Cerebellar cortex (tissue), 1 donor: Measurements from ENCODE around the gene FGFR2.
"Not testable (repeated sequence)": the region's sequence is repeated elsewhere in the genome, so short reads cannot be mapped to it uniquely, and the experiment has no call there.

Experiments used
- DNase-seq: peaks from one replicate; pipeline ENCODE4 v3.0.0-alpha.2; 2015; ENCODE audit warnings: low spot score

Gene FGFR2

DNA sequence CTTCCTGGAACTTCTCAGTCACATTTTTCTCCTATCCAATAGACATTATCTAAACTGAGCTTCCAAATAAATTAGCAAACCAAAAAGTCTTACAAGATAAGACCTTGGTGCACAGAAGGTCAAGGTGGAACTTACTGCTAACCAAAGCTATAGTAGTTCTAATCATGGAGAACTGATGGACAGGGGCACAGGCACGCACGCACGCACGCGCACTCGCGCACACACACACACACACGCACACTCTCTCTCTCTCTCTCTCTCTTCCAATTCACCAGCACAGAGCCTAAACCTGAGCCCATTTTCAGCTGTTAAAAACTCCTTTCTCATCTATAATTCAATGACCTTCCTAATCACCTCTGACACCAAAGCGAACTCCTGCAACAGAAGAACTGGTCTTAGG is 7.5 kb downstream of the FGFR2 start:
- DNase-seq, result no peak

DNA sequence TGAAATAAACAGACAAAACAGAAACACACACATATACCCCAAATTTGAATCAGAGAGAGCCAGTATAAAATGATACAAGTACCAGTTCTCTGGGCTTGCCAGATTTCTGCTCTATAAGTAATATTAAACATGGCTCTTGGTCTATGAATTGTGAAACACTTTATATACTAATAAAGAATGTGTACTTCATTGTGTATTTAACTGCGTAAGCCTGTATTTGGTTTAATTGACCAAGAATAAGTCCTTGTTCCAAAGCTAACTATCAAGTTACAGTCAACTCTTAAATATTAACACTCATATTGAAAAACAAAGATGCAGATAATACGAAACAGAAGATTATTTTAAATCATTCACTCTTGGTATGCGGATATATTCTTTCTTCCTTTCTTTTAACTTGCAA is 8.7 kb downstream of the FGFR2 start:
- DNase-seq, result no peak

DNA sequence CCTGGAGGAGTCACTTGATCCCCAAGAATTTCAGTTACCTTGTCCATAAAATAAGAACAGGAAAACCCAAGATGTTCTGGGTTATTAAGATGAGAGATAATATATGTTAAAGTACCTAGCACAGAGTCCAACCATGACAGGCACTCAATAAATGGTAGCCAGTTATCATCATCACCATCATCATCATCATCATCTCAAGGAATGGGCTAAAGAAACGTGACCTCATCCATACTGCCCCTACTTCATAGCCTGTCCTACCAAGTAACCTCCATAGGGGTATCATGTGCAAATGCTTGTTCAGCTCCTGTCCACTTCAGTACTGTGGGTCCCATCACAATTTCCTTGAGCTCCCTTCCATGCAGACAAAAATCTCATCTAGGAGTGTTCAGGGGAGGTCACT is 14.4 kb downstream of the FGFR2 start:
- no peak for DNase-seq

DNA sequence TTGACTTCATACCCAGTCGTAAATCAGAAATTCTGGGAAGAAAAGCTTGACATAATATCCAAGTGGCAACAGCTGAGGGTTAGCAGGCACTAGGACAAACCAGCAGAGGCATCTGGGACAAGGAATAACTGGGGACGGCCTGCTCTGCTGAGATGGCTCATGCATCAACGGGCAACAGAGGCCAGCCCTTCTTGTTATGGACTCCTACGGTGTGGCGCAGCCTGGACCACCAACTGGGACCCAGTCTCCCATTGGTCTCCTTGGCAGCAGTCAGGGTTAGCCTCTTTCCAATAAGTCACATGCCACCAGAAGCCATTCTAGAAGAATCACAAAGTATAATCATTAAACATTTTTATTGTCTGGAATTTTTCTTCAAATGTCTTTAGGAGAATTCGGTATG is 15.0 kb downstream of the FGFR2 start:
- no peak for DNase-seq

DNA sequence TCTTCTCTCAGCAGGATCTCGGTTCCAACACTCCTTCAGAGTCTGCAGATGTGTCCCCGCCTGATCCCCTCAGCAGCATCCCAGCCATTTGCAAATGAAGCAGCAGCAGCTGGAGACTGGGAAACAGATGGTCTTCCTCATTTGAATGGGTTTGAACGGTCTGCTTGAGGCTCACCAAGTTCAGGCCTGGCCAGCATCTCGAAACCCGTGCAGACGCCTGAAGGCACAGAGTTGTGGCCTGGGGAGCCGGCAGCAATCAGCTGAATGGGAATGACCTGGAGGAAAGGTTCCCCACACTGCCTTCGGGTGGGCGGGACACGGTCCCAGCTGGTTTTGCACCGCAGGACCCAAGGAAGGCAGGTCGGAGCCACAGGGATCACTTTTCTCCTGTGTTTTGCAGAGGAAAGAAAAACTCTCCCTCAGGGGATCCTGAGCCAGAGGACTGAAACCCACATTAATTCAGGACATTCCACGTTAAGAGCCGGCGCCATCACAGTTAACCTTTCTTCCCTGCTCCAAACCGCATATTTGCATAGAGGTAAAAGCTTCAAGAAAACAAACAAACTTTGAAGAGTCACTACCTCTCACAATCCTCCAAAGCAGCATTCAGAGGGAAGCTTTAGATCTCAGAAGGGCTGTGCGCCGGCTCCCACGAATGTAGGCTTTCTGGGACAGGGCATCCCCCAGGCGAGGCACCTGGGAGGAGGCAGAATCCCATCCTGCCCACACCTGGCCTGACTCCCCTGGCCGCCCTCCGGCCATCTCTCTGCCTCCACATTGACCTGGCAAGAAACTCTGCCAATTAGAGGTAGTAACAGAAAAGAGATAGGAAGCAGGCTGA is 17.7 kb downstream of the FGFR2 start:
- no peak for DNase-seq

DNA sequence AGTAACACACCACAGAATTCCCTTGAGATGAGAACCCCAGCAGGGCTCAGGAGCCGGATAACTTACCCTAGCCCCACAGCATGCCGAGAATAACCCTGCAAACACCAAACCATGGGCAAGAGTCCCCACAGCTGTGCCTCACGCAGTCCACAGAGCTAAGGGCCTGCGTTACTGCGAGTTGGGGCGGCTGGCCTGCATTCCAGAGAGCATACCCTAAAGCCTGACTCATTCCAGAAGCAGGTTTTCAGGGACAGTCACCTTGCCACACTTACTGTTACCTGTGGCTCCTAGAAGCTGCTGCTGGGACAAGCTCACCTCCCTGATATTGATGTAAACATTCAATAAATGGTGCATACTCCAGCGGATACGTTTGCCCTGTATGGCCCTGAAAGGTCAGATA is 18.6 kb downstream of the FGFR2 start:
- no peak for DNase-seq

DNA sequence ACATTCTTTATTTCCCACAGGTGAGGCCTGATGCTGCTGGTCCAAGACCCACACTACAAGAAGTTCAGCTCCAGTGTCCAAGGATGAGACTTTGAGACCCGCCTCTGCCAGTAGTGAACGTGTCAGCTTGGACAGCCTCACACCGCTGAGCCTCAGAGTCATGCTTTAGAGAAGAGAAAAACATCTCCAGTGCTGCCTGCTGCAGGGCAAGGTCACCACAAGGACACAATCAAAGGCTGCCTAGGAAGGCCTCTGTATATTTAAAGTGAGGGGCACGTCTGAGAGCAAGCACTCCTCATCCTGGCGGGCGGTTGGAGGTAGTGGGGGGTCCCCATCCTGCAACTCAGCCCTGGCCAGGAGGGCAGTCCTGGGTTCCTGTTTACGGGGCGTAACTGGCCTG is 19.3 kb downstream of the FGFR2 start:
- DNase-seq, result no peak

DNA sequence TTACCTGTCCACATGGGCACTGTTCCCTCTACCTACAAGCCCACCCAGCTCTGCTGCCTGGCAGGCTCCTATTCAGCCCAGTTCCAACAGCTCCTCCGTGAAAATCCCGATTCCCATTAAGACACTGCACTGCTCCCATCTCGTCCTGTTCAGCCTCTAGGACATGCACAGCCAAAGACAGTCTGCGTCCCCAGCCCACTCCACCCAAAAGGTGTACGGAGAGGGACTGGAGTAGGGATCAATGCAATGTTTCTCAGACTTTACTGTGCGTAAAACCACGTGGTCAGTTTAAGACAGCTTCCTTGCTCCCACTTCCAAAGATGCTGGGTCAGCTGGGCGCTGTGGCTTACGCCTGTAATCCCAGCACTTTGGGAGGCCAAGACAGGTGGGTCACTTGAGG is 19.9 kb downstream of the FGFR2 start:
- DNase-seq, result no peak

DNA sequence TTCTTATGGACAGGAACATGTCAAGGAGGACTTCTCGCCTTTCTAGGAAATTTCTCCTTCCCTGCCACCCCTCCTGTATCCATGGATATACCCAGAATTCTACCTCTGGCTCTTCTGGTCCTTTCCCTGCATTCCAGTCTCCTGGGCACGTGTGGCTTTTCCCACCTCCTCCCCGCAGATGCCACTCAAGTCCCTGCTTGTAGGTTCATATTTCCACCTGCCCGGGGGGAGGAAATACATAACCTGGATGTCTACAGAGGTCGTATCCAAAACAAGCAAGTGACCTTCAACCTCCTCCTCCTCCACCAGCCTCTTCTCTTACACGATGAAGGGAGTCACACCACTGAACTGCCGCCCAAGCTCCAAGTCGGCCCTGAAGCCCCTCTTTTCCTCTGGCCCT is 20.7 kb downstream of the FGFR2 start:
- DNase-seq, result no peak

DNA sequence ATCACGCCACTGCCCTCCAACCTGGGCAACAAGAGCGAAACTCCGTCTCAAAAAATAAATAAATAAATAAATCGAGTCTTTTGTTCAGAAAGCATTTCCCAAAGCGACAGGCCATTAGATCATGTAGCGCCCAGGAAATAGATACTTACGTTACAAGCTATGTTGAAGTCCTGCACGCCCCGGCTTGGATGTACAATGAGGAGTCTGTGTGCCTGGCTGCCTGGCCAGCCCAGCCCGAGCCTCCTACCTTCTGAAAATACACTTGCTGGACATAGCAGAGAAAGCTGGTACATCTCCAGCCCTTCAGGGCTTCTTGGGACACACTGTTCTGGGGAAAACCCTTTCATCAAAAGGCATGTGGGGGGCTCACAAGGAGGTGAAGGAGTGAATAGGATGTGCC is 22.1 kb downstream of the FGFR2 start:
- no peak for DNase-seq

DNA sequence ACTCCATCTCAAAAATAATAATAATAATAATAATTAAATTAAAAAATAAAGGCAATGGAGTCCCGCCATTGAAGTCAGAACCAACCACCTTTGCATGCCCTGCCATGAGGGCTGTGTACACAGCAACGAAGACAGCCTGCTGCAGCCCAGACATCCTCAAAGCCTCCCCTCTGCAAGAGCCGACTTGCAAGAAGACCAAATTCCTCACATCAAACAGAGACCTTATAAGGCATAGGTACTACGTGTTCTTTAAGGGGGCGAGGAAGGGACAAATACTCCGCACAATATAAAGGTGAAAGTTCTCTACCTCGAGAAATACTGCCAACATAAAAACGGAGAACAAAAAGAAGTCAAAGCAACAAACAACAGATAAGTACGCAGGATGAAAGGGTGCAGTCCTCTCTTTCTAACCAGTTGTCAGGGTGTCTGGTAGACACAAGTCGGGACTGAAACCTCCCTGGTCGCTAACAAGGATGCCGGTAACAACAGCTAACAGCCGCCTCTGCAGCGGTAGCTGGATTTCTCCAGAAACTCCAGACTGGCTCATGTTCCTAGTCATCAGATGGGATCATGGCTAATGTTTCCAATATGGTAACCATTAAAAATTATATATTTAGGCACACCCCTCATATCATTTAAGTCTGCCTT is 23.6 kb downstream of the FGFR2 start:
- DNase-seq, result no peak

DNA sequence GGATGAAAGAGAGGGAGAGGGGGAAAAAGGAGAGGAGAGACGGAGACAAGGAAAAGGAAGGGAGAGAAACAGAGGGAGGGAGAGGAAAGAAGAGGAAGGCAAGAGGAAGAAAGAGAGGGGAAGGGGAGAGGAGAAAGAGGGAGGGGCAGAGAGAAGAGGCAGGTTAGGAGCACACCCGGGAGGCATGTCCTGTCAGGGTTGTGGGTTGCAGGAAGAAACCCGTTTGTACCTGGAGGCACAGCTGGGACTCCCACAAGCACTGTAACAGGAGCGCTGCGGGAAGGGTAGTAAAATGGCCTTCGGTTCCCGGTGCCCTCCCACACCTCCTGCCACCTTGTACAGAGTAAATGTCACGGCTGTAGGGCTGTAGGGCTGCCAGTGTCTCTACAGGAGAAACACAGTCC is 24.7 kb downstream of the FGFR2 start:
- DNase-seq, result no peak

DNA sequence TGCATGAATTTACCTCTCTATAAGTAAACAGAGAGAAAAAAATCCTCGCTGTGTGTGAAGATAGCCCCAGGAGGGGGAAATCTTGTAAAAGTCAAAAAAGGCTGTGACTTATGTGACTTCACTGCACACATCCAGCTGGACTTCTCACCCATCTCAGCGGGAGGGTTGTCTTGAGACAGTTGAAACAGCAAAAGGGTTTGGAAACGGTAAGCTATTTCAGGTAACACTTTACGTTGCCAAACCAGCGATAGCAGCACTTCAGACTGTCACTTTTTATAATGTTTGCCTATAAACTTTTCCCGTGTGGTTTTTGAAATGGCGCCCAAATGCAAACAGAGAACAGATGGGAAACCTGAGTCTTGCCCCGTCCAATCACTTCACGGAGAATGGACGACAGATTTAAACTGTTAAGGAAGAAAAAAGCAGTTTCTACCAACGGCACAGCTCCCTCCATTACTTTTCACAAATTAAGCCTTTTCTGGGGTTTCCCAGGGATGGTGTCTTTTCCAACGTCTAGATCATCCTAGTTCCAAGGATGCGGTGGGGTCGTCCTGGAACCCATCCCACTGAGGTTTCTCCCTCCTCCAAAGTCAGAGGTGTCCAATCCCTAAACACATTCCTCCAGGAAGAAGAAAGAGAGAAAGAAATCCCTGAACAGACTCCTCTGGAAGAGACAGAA is 25.2 kb downstream of the FGFR2 start:
- no peak for DNase-seq

DNA sequence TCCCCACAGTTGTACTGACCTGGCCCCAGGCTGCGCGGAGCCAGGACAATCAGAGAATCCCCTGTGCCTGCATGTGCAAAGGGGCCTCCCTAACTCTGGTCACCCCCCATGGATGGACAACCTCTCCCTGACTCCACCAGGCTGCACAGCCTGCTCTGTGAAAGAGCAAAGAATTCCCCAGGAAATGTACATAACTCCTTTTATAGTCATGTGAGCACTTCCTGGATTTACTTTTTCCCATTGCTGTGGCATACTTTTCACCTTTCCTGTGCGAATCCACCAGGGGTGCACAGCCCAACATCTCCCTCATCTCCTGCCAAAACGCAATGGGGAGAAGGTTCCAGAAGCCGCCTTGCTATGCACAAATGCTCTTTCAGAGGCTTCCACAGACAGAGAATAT is 27.9 kb downstream of the FGFR2 start:
- DNase-seq, result no peak

DNA sequence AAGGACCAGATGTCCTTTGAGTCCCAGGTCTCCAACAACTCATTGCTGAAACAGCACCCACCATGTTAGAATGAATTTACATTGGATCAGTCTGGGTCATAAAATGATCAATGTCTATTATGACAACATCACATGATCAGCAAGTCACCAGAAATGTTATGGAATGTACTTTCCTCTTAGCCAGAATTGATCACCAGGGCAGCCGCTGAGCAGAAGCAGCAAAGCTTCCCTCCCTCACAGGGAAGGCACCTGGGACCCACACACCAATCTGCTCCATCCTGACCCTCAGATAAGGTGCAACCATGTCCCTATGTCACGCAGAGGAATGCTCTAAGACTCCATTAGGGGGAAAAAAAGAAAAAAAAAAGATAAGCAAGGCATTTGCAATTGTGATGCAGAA is 30.0 kb downstream of the FGFR2 start:
- DNase-seq, result no peak

DNA sequence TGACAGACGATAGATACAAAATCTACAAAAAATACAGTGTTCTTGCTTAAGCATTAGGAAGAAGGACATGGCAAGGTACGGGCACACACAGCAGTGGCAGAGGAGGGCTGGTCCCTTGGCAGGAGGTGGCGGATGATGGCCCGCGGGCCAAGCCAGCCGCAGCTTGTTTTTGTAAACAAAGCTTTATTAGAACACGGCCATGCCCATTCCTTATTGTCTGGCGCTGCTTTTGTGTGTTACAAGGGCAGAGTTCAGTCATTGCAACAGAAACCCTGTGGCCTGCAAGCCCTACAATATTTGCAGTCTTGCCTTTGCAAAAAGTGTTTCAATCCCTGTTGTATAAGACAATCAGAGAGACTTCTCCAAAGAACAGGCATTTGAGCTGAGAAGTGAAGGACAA is 30.7 kb downstream of the FGFR2 start:
- DNase-seq, result no peak

DNA sequence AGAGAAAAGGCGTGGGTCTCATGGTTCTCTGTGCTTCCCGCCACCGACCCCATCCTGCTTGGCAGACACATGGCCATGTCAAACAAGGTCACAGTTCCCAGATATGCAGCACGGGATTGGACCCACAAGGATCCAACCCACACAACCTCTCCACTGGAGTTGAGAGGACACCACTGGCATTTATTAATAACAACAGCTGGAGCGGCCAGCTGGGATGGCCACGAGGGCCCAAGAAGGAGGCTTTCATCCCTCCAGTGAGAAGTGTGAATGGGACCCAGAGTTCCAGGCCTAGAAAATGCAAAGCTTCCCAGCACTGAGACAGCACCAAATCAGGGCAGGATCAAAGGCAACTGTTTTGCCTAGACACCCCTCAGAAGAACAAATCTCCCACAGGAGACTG is 31.5 kb downstream of the FGFR2 start:
- DNase-seq, result no peak

DNA sequence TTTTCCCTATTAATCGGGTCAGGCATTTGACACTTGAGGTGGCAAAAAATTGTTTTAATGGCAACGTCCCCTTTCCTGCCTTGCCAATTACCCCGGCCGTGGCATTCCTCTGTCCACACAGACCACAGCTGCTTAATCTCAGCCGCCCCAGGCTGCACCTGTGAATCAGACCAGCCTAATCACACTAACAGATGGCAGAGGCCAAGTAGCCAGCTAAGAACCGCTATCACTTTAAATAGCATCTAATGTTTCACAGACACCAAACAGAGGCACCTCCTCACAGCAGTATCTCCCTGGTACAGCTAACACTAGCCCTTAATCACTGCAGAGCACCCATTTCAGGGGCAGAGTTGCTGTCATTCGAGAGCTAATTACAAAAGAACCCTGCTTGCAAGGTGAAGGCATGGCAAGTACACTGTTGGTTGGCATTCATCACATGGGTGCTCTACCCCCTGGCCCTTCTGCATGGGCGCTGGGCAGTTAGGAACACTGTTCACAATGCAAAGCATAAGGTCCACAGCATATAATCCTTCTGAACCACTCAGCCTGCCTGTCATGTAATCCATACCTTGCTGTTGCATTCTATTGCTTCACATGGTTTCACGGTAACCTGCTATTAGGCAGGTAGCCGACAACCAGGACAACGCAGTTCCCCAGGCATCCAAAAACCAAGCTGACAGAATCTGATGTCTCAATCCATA is 38.8 kb downstream of the FGFR2 start:
- DNase-seq, result no peak

DNA sequence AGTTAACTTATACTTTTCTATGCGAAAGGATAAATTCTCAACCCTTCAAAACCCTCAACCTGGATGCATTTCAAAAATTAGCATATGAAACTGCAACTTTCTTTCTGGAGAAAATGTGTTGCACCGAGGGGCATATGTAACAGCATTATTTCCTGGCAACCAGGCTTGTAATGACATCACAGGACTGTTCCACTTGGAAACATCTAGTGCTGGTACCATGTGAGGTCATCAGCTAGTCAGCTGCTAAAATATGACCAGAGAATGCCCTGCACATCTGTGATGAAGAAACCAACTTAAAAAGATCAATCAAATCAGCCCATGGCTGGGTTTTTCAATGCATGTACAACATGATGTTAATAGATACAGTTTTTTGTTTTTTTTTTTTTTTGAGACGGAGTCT is 40.0 kb downstream of the FGFR2 start:
- no peak for DNase-seq

DNA sequence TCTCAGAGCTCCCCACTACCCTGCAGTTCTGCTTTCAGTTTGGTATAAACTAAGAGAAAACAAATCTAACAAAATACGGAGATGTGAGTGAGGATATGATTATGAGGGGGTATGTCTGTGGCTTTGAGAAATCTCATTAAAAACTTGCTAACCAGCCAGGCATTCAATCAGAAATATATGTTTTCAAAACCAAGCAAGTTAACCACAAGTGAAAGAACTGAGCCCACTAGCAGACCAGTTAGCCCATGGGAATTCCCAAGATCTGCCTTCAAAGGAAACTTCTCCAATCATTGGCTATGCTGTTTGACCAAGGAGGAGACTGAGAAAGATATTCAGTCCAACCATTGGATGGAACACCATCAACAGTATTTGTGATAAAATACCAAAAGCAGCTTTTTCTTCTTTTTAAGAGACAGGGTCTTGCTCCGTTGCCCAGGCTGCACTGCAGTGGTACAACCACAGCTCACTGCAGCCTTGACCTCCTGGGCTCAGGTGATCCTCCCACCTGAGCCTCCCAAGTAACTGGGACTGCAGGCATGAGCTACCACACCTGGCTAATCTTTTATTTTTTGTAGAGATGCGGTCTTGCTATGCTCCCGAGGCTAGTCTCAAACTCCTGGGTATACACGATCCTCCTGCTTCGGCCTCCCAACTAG is 41.2 kb downstream of the FGFR2 start:
- DNase-seq, result no peak

DNA sequence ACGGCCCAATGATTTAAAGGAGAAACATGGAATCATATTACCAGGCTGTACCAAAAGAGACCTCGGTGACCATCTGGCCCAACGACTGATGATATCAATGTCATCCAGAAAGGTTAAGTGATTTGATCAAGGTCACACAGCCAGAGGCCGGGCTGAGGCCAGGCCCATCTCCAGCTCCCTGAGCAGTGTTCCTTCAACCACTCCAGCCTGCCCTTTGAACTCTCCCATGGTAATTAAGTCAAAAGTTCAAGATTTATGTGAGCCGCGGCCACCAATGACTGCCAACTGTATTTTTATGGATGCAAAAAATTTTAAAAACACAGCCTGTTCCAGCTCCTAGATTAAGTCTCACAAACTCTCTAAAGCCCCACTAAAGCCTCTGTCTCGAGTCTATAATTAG is 41.8 kb downstream of the FGFR2 start:
- no peak for DNase-seq

DNA sequence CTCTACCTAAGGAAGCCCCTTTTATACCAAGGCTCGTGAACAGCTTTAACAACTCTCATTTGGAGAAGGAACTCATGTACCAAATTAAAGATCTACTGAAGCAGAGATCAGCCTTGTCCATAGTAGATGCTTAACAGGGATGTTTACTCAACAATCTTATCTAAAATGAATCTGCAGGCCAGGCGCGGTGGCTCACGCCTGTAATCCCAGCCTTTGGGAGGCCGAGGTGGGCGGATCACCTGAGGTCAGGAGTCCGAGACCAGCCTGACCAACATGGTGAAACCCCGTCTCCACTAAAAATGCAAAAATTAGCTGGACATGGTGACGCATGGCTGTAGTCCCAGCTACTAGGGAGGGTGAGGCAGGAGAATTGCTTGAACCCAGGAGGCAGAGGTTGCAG is 43.3 kb downstream of the FGFR2 start:
- not testable (repeated sequence) for DNase-seq
